NCI-H82 treated with DMSO at 0.1 percent for 48 hours (cell line): ENCODE results near the gene GYS1.

ENCODE experiments used
- DNase-seq: peaks from one replicate; lab custom pipeline; 2025; ENCODE audit not compliant: unreplicated experiment; lab: John Stamatoyannopoulos, UW

The GYS1 gene

DNA sequence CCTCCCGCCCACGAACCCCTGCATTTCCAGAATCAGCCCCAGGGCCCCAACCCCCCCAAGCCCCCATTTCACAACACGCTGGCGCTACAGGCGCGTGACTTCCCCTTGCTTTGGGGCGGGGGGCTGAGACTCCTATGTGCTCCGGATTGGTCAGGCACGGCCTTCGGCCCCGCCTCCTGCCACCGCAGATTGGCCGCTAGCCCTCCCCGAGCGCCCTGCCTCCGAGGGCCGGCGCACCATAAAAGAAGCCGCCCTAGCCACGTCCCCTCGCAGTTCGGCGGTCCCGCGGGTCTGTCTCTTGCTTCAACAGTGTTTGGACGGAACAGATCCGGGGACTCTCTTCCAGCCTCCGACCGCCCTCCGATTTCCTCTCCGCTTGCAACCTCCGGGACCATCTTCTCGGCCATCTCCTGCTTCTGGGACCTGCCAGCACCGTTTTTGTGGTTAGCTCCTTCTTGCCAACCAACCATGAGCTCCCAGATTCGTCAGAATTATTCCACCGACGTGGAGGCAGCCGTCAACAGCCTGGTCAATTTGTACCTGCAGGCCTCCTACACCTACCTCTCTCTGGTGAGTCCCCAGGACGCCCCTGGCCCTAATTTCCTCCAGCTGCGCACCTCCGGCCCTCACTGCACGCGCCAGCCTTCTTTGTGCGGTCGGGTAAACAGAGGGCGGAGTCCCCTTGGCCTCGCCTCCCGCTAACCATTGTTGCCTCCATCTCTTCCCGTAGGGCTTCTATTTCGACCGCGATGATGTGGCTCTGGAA lies 27.9 kb downstream of the GYS1 start, which contains the start of gene FTL:
FTL (plus strand) TSS at position 270 of the 766 bp plus-strand sequence; CDS start at position 469, 199 bp downstream.
- peak; percentile 90 for DNase-seq

DNA sequence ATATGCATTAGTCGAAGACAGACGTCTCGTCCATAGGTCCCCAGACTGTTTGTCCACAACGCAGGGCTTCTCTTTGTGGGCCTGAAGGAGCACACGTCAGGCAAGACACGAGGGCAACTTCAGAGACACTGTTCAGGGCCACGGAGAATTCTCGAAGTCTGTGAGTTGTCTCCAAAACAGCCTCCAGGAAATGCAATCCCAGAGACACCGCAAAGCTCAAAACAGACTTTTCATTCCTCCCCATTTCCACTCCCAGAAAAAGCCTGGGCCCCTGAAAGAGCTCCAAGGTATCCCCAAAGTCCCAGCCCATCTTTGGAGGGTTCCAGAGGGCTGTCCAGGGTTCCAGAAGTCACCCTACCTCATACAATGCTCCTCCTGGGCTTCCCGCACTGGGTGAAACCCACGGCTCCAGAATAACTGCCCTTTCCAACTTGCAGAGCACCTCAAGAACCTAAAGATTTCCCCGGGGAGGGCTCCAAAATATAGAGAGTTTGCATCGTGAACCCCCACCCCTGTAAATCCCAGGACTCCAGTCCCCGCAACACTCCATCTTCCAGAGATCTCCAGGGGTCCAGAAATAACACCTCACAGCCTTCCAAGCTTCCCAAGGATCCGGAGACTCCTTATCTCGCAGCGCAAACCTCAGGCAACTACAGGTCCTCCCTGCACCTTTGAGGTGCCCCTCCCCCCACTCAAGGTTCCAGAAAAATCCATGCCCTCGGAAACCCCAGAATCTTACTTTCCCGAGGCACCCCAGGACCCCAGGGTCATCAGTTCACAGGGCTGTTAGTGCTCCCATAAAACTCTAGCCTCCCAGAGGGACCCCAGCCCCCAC lies 28.7 kb downstream of the GYS1 start:
- no peak for DNase-seq

DNA sequence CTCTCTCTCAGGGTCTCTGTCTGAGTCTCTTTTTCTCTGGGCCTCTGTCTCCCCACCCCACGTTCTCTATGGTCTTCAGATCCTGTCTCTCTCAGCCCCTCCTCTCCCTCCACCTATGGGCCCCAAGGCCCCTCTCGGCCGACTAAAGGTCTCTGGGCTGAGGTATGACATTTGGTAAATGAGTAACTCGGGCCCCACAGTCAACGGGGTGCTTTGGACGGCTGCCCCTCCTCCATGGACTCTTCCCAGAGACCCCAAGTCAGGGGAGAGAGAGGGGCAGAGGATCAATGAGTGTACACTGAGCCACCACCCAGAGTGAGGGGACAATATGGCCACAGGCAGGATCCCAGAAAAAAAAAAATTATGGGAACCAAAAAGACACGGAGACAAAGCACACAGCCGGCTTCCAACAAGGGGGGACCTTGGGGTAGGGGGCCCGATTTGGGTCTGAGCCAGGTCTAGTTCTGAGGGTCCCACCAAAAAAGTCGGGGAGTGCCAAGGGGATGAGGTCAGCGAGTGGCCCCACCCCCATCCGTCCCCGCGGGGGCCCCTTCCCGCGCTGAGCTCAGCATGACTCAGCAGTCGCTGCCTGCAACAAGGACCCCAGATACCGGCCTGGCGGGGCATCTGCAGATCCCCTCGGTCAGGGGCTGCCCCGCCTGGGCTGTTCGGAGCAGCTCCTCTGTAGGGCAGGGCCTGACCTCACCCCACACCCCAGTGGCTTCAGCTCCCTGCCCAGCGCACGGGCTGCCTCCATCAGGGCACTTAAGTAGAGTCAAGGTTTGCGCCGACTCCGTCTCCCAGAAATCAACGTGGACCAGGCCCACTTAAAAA lies 29.5 kb downstream of the GYS1 start:
- no peak for DNase-seq

DNA sequence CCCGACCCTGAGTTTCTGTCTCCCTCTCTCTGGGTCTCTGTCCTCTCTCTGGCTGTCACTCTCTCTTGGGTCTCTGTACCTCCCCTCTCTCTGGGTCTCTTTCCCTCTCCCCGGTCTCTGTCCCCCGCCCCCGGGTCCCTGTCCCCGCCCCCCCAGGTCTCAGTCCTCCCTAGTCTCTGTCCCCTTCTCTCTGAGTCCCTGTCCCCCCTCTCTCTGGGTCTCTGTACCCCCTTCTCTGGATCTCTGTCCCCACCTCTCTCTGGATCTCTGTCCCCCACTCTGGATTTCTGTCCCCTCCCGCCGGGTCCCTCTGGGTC lies 30.3 kb downstream of the GYS1 start:
- DNase-seq: no peak

DNA sequence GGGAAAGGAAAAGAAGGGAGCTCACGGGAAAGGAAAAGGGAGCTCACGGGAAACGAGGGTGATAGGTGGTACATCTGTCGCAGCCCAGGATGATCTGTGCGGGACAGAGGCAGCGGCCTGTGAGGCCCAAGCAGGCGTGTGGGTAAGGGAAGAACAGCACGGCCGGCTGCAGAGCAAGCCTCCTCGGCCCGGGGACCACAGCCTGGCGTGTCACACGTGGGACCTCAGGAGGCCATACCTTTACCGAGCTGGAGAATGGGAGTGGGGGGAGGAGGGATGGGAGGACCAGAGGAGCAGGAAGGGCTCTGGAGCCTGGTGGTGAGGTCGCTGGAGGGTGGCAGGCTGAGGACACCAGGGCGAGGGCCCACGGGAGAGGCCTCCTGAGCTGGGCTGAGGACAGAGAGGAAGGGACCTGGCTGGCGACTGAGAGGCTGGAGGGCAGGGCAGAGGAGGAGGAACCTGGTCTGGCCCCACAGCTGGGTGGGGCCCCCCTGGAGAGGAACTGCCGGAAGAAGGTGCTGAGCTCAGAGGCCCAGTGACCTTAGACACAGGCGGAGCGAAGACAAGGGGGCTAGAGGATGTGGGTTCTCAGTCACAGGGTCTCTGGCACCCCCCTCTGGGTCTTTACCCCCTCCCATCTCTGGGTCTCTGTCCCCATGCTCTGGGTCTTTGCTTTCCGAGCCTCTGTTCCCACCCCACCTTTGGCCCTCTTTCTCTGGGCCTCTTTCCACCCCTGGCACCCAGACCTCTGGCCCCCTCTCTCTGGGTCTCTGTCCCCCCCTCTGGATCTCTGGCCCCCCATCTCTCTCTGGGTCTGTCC lies 30.9 kb downstream of the GYS1 start:
- no peak for DNase-seq

DNA sequence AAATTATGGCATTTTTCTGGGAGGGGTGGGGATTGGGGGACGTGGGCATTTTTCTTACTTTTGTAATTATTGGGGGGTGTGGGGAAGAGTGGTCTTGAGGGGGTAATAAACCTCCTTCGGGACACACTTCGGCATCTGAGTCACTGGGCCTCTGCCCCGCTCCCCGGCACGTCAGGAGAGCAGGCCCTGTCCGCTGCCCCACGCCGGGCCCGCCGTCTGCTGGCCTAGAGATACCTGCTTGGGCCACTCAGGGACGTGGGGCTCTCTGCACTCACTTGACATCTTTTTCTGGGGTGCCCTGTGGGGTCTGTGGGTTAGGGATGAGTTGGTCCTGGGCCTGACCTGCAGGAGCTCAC lies 31.5 kb downstream of the GYS1 start:
- no peak for DNase-seq

DNA sequence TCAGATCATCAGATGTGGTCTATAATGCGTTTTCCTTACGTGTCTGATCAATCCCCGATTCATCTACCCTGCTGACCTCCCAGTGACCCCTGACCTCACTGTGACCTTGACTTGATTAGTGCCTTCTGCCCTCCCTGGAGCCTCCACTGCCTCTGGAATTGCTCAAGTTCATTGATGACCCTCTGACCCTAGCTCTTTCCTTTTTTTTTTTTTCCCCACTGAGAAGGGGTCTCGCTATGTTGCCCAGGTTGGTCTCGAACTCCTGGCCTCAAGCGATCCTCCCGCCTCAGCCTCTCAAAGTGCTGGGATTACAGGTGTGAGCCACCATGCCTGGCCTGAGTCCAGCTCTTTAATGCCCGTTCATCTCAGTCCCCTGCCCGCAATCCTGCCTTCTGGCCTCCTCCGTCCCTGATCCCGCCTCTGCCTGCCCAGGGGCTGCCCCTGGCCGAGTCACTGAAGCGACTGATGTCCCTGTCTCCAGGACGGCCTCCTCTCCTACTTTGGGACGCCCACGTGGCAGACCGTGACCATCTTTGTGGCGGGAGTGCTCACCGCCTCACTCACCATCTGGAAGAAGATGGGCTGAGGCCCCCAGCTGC lies 32.0 kb downstream of the GYS1 start:
- DNase-seq: no peak

DNA sequence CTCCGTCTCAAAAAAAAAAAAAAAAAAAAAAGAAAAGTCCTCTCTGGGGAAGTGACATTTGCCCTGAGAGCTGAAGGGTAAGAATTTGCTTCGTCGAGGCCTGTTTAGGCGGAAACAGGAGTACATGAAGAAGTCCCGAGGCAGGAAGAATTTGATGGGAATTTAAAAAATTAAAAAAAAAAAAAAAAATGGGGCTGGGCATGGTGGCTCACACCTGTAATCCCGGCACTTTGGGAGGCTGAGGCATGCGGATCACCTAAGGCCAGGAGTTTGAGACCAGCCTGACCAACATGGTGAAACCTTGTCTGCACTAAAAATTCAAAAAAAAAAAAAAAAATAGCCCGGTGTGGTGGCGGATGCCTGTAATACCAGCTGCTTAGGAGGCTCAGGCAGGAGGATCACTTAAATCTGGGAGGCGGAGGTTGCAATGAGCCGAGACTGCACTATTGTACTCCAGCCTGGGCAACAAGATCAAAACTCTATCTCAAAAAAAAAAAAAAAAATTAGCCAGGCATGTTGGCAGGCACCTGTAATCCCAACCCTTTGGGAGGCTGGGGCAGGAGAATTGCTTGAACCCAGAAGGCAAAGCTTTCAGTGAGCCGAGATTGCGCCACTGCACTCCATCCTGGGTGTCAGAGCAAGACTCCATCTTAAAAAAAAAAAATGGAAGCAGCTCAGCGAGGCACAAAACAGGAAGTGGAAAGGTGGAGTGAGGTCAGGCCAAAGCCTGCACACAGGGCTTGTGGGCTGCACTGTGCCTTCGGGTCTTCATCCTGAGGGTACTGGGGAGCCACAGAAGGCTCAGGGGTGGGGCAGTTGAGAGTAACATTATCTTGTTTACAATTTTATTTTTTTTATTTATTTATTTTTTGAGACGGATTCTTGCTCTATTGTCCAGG lies 33.5 kb downstream of the GYS1 start:
- DNase-seq: no peak

DNA sequence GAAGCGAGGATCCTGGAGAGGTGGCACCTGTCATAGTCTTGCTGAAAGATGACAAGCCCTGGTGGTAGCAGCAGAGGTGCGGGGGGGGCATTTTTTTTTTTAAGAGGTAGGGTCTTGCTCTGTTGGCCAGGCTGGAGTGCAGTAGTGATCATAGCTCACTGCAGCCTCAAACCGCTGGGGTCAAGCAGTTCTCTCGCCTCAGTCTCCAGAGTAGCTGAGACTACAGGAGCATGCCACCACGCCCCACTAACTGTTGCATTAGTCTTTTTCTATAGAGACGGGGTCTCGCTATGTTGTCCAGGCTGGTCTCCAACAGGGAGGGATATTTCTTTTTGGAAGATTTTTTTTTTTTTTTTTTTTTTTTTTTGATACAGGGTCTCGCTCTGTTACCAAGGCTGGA lies 35.1 kb downstream of the GYS1 start:
- DNase-seq: no peak

DNA sequence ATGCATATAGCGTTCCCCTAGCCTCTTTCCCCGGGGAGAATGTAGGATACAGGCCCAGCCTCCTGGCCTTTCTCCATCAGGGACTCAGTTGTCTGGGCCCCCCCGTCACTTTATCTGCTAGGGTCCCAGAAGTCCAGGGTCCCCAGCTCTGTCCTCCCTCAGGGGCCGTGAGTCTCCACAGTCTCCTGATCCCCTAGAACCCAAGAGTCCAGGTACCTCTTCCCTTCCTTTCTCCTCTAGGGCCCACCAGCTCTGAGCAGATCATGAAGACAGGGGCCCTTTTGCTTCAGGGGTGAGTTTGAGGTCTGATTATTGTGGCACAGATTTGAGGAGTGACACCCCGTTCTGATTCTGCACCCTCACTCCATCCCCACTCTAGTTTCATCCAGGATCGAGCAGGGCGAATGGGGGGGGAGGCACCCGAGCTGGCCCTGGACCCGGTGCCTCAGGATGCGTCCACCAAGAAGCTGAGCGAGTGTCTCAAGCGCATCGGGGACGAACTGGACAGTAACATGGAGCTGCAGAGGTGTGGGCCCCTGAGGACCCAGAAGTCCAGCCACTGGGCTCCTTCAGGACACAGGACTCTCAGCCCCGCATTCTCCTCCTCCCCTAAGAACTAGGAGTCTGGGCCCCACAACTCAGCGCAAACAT lies 37.7 kb downstream of the GYS1 start:
- no peak for DNase-seq

DNA sequence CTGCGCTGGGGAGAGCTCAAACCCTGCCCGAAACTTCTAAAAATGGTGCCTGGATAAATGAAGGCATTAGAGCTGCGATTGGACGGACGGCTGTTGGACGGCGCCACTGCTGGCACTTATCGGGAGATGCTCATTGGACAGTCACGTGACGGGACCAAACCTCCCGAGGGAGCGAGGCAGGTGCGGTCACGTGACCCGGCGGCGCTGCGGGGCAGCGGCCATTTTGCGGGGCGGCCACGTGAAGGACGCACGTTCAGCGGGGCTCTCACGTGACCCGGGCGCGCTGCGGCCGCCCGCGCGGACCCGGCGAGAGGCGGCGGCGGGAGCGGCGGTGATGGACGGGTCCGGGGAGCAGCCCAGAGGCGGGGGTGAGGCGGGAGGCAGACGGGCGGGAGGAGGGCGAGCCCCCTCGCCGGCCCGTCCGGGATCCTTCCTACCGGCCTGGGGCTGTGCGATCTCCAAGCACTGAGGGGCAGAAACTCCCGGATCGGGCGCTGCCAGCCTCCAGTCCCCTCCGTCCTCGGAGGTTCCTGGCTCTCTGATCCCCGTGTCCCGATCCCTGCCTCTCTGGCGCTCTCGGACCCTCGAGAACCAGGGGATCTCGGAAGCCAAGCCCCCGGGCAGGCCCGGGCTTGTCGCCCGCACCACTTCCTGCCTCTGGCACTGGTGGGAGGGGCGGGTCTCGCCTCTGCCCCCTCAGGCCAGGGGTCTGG lies 38.4 kb downstream of the GYS1 start, which contains the start of gene BAX:
BAX (plus strand) TSS at position 281 of the 713 bp plus-strand sequence; CDS start at position 335, 54 bp downstream.
- peak; percentile 91 for DNase-seq

DNA sequence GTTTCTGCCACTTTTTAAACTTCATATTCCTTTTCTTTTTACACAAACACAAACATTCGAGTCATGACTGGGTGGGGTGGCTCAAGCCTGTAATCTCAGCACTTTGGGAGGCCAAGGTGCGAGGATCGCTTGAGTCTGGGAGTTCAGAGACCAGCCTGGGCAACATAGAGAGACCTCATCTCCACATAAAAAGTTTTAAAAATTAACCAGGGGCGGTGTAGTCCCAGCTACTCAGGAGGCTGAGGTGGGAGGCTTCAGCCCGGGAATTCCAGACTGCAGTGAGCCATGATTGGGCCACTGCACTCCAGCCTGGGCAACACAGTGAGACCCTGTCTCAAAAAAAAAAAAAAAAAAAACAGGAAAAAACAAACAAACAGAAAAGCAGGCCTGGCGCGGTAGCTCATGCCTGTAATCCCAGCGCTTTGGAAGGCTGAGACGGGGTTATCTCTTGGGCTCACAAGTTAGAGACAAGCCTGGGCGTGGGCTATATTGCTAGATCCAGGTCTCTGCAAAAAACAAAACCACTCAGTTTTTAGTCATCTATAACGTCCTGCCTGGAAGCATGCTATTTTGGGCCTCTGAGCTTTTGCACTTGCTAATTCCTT lies 39.0 kb downstream of the GYS1 start:
- no peak for DNase-seq

DNA sequence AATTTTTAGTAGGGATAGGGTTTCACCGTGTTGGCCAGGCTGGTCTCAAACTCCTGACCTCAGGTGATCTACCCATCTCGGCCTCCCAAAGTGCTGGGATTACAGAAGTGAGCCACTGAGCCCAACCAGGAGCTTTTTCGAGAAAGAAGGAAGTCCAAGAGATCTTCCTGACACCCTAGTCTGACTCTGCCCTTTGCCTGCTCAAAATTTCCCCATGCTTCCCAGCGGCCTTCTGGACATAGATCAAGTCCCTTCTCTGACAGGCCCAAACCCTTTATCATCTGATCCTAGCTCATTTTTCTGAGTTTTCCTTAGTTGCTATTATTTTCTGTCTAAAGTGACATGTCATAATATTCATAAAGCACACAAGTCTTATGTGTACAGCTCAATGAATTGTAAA lies 40.0 kb downstream of the GYS1 start:
- DNase-seq: no peak

DNA sequence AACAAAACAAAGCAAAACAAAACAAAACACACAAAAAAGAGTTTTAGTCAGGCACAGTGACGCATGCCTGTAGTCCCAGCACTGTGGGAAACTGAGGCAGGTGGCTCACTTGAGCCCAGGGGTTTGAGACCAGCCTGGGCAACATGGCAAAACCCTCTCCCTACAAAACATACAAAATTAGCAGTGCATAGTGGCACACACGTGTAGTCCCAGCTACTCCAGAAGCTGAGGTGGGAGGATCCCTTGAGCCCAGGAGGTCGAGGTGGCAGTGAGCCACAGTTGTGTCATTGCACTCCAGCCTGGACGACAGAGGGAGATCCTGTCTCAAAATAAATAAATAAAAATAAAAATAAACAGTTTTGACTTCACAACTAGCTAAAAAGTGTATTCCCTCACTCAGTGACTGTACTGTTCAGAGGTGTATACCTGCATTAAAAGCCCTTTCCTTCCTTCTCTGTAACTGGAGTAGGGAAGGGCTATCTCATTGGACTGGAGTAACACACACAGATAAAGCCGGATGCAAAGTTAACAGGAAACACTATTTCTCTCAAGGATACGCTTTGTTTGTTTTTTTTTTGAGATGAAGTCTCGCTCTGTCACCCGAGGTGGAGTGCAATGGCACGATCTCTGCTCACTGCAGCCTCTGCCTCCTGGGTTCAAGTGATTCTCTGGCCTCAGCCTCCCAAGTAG lies 42.1 kb downstream of the GYS1 start:
- no peak for DNase-seq

DNA sequence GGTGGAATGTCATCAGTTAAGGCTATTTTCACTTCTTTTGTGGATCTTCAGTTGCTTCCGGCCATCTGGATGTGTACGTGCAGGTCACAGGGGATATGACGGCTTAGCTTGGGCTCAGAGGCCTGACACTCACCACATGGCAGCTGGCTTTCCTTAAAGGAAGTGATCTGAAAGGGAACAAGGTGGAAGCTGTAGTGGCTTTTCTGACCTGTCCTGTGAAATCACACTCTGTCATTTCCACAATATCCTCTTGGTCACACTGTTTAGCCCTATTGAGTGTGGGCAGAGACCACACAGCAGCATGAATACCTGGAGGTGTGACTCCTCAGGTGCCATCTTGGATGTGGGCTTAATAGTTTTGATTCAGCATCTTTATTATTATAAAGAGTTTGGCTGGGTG lies 43.0 kb downstream of the GYS1 start:
- DNase-seq: no peak

DNA sequence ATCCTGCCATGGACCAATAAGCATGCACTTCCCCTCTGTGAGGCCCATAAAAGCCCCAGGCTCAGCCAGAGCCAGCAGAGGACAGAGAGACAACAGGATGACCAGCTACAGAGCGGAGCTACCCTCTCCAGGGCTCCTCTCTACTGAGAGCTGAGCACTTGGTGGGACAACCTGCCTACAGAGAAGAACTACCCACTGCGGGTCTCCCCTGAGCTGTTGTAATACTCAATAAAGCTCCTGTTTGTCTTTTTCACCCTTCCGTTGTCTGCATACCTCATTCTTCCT lies 45.9 kb downstream of the GYS1 start:
- no peak for DNase-seq

DNA sequence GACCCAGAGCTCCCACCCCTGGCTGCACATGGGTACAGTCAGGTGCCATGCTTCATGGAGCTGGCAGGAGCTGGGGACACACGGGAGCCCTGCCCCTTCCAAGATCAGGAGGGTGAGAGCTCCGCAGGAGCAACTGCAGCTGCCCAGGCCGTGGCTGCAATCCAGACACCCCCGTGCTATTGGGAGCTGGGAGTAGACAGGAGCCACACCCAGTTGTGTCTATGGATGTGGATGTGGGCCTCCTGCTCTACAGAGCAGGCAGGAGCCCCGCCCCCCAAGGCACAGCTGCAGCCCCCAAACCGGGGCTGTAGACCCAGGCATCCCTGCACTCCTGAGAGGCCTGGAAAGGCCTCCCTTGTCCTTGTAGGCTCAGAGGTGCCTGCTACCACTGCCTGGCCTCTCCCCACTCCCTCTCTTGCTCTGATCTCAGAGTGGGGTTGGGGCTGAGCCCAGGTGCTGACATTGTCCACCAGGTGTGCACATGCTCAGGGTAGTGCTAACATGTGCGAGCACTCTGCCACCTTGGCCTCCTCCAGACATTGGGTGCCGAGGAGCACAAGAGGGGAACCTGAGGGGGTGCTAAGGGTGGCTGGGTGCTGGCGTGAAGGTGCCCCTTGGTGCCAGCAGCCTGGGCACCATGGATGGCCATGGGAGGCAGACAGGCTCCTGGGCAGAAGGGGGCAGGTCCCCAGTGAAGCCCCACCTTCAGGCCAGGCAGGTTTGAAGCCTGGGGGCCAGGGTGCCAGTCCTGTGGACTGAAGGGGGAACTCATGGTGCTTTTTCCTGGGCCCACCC lies 46.4 kb downstream of the GYS1 start:
- no peak for DNase-seq
